ENCODE results near the gene KIAA1671.

DNA sequence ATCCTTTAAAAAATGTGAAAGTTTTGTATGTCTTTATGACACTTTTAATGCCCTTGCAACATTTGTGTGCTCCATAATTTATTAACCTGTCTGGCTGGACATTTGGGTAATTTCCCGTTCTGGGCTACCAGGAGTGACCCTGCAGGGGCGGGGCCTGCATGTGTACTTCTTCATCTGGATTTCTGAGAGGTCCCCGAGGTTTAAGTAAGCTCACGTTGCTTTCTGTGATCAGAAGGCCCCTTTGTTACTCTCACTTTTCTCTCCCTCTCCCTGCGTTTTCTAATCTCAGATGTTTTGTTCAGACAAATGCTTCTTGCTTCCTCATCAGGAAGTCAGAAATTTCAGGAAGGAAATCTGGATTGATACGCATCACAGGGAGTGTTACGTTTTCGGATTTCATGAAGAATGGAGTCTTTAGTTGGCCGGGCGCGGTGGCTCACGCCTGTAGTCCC, 168.3 kb downstream of the KIAA1671 start:
- no peak for TF ChIP-seq POLR2AphosphoS5 (IDR thresholded peaks at IDR 0.05; ENCODE audit: low read depth, low read length)
- TF ChIP-seq, protein P1, sequence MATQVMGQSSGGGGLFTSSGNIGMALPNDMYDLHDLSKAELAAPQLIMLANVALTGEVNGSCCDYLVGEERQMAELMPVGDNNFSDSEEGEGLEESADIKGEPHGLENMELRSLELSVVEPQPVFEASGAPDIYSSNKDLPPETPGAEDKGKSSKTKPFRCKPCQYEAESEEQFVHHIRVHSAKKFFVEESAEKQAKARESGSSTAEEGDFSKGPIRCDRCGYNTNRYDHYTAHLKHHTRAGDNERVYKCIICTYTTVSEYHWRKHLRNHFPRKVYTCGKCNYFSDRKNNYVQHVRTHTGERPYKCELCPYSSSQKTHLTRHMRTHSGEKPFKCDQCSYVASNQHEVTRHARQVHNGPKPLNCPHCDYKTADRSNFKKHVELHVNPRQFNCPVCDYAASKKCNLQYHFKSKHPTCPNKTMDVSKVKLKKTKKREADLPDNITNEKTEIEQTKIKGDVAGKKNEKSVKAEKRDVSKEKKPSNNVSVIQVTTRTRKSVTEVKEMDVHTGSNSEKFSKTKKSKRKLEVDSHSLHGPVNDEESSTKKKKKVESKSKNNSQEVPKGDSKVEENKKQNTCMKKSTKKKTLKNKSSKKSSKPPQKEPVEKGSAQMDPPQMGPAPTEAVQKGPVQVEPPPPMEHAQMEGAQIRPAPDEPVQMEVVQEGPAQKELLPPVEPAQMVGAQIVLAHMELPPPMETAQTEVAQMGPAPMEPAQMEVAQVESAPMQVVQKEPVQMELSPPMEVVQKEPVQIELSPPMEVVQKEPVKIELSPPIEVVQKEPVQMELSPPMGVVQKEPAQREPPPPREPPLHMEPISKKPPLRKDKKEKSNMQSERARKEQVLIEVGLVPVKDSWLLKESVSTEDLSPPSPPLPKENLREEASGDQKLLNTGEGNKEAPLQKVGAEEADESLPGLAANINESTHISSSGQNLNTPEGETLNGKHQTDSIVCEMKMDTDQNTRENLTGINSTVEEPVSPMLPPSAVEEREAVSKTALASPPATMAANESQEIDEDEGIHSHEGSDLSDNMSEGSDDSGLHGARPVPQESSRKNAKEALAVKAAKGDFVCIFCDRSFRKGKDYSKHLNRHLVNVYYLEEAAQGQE (IDR thresholded peaks at IDR 0.05; ENCODE audit: insufficient read depth in 1 of 2, low read depth in 2 of 2, low read length in 2 of 2) = no peak

Measured in PFSK-1 (cell line).